ENCODE data around the gene ETV7.

DNA sequence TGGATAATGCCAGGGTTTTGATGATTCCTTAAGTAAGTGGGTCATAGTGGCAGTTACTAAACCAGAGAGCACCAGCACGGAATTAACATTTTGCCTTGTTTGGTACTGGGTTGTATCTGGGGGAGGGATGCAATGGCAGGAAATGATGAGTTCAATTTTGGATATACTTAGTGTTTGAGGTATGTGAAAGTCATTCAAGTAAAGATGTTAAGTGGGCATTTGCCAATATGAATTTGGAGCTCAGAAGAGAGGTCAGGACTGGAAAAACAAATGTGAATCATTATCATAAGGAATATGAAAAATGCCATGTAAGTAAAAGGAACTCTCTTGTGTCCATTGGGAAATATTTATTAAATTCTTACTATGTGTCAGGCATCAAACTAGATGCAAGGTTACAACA is 49.0 kb upstream of the ETV7 start:
- TF ChIP-seq, protein P1, sequence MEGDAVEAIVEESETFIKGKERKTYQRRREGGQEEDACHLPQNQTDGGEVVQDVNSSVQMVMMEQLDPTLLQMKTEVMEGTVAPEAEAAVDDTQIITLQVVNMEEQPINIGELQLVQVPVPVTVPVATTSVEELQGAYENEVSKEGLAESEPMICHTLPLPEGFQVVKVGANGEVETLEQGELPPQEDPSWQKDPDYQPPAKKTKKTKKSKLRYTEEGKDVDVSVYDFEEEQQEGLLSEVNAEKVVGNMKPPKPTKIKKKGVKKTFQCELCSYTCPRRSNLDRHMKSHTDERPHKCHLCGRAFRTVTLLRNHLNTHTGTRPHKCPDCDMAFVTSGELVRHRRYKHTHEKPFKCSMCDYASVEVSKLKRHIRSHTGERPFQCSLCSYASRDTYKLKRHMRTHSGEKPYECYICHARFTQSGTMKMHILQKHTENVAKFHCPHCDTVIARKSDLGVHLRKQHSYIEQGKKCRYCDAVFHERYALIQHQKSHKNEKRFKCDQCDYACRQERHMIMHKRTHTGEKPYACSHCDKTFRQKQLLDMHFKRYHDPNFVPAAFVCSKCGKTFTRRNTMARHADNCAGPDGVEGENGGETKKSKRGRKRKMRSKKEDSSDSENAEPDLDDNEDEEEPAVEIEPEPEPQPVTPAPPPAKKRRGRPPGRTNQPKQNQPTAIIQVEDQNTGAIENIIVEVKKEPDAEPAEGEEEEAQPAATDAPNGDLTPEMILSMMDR (IDR thresholded peaks at IDR 0.05; ENCODE audit: borderline replicate concordance, extremely low read depth, low read length, poor library complexity, severe bottlenecking) = no peak
- no peak for TF ChIP-seq EZH2 (IDR thresholded peaks at IDR 0.05; ENCODE audit: borderline replicate concordance, low read depth, low read length, severe bottlenecking)

Data from DND-41 (cell line).